H9 (cell line): ENCODE data around the gene PLGRKT. TPM values are rescaled to one million over a fixed set of nuclear protein-coding genes. Genes with fewer than 3 reads are reported as not detected.
"Not testable (repeated sequence)": the region's sequence is repeated elsewhere in the genome, so short reads cannot be mapped to it uniquely, and the experiment has no call there.

Experiments used
- DNase-seq: peaks from one replicate; pipeline ENCODE4 v3.0.0-alpha.2; 2017
- H2AFZ ChIP-seq: one replicate; pipeline ENCODE4 v1.6.1; 2013; ENCODE audit warnings: mild to moderate bottlenecking, low read length, control low read depth, moderate library complexity
- H2AK5ac ChIP-seq: 2 replicates; pipeline ENCODE4 v1.6.1; 2013; ENCODE audit warnings: low read length, control low read depth, mixed read lengths; ENCODE audit not compliant: insufficient read length
- H2BK120ac ChIP-seq: one replicate; pipeline ENCODE4 v1.6.1; 2013; ENCODE audit warnings: low read depth, mild to moderate bottlenecking, low read length, control low read depth, inconsistent platforms; ENCODE audit not compliant: poor library complexity, severe bottlenecking
- H2BK12ac ChIP-seq: 2 replicates; pipeline ENCODE4 v1.6.1; 2013; ENCODE audit warnings: low read length, control low read depth, mixed read lengths, low read depth; ENCODE audit not compliant: insufficient read length
- H2BK15ac ChIP-seq: 2 replicates; pipeline ENCODE4 v1.6.1; 2013; ENCODE audit warnings: low read depth, low read length, control low read depth
- H2BK20ac ChIP-seq: one replicate; pipeline ENCODE4 v1.6.1; 2013; ENCODE audit warnings: low read depth, mild to moderate bottlenecking, low read length, control low read depth, inconsistent platforms; ENCODE audit not compliant: poor library complexity, severe bottlenecking
- H2BK5ac ChIP-seq: 2 replicates; pipeline ENCODE4 v1.6.1; 2013; ENCODE audit warnings: low read length, control low read depth, mixed read lengths; ENCODE audit not compliant: insufficient read length
- H3K14ac ChIP-seq: 2 replicates; pipeline ENCODE4 v1.6.1; 2013; ENCODE audit warnings: low read length, control low read depth; ENCODE audit not compliant: insufficient read depth
- H3K18ac ChIP-seq: 2 replicates; pipeline ENCODE4 v1.6.1; 2013; ENCODE audit warnings: low read depth, mild to moderate bottlenecking, mixed read lengths, low read length, control low read depth; ENCODE audit not compliant: insufficient read length
- H3K23ac ChIP-seq: 2 replicates; pipeline ENCODE4 v1.6.1; 2013; ENCODE audit warnings: low read length, control low read depth, mixed read lengths, low read depth; ENCODE audit not compliant: insufficient read length
- H3K23me2 ChIP-seq: 2 replicates; pipeline ENCODE4 v1.6.1; 2013; ENCODE audit warnings: low read depth, mild to moderate bottlenecking, mixed read lengths, low read length, control low read depth; ENCODE audit not compliant: insufficient read length, poor library complexity, severe bottlenecking
- H3K27ac ChIP-seq: 2 replicates; pipeline ENCODE4 v1.5.1; 2013; ENCODE audit warnings: low read length, control low read depth, mixed read lengths, low read depth; ENCODE audit not compliant: insufficient read length
- H3K27me3 ChIP-seq: 2 replicates; pipeline ENCODE4 v1.6.1; 2013; ENCODE audit warnings: low read length, control low read depth, inconsistent platforms; ENCODE audit not compliant: insufficient read depth
- H3K4ac ChIP-seq: 2 replicates; pipeline ENCODE4 v1.6.1; 2013; ENCODE audit warnings: low read depth, mild to moderate bottlenecking, control low read depth, inconsistent platforms, low read length, moderate library complexity
- H3K4me1 ChIP-seq: 2 replicates; pipeline ENCODE4 v1.6.1; 2013; ENCODE audit warnings: low read length, control low read depth, inconsistent platforms; ENCODE audit not compliant: insufficient read depth
- H3K4me2 ChIP-seq: 2 replicates; pipeline ENCODE4 v1.6.1; 2013; ENCODE audit warnings: low read length, control low read depth, mixed read lengths; ENCODE audit not compliant: insufficient read length, insufficient read depth
- H3K56ac ChIP-seq: 2 replicates; pipeline ENCODE4 v1.6.1; 2013; ENCODE audit warnings: low read depth, mild to moderate bottlenecking, mixed read lengths, low read length, control low read depth; ENCODE audit not compliant: insufficient read length
- H3K79me1 ChIP-seq: 2 replicates; pipeline ENCODE4 v1.6.1; 2013; ENCODE audit warnings: low read depth, mild to moderate bottlenecking, moderate library complexity, low read length, control low read depth, inconsistent platforms; ENCODE audit not compliant: insufficient read depth, poor library complexity, severe bottlenecking
- H3K79me2 ChIP-seq: 2 replicates; pipeline ENCODE4 v1.6.1; 2013; ENCODE audit warnings: low read length, control low read depth, inconsistent platforms; ENCODE audit not compliant: insufficient read depth
- H3K9ac ChIP-seq: 2 replicates; pipeline ENCODE4 v1.6.1; 2013; ENCODE audit warnings: low read length, control low read depth, mixed read lengths; ENCODE audit not compliant: insufficient read length; ENCODE audit errors: extremely low read depth
- H3K9me3 ChIP-seq: one replicate; pipeline ENCODE4 v1.6.1; 2013; ENCODE audit warnings: low read depth, low read length, inconsistent platforms; ENCODE audit not compliant: control insufficient read depth
- H3T11ph ChIP-seq: one replicate; pipeline ENCODE4 v1.6.1; 2013; ENCODE audit warnings: mild to moderate bottlenecking, low read length, control low read depth, inconsistent platforms
- H4K20me1 ChIP-seq: one replicate; pipeline ENCODE4 v1.6.1; 2013; ENCODE audit not compliant: control insufficient read depth, insufficient read length, insufficient read depth
- H4K5ac ChIP-seq: 2 replicates; pipeline ENCODE4 v1.6.1; 2013; ENCODE audit warnings: low read depth, mild to moderate bottlenecking, mixed read lengths, low read length, control low read depth; ENCODE audit not compliant: insufficient read length
- H4K8ac ChIP-seq: replicated peaks from 2 replicates; pipeline ENCODE4 v1.6.1; 2013; ENCODE audit warnings: low read length, control low read depth, mixed read lengths, low read depth; ENCODE audit not compliant: insufficient read length
- H4K91ac ChIP-seq: 2 replicates; pipeline ENCODE4 v1.6.1; 2013; ENCODE audit warnings: low read depth, mild to moderate bottlenecking, moderate library complexity, mixed read lengths, low read length, control low read depth; ENCODE audit not compliant: insufficient read length
- H3K27ac Mint-ChIP-seq, 3 experiments: 2 replicates in 2 of 3; 3 replicates in 1 of 3; pipeline ENCODE4 v1.8.0; 2020 to 2021; ENCODE audit warnings: mixed read lengths in 3 of 3, mild to moderate bottlenecking in 1 of 3, moderate library complexity in 1 of 3
- H3K27me3 Mint-ChIP-seq: 2 replicates; pipeline ENCODE4 v1.8.0; 2021; ENCODE audit warnings: low read depth, mild to moderate bottlenecking, moderate library complexity, mixed read lengths
- H3K36me3 Mint-ChIP-seq, 3 experiments: 2 replicates in 2 of 3; 3 replicates in 1 of 3; pipeline ENCODE4 v1.8.0; 2020 to 2021; ENCODE audit warnings: low read depth in 3 of 3, mixed read lengths in 3 of 3; ENCODE audit not compliant: insufficient read depth in 1 of 3
- H3K4me1 Mint-ChIP-seq, 2 experiments: 2 replicates each; pipeline ENCODE4 v1.8.0; 2020; ENCODE audit warnings: mixed read lengths in 2 of 2
- H3K4me3 Mint-ChIP-seq, 2 experiments: 2 replicates in 1 of 2; 3 replicates in 1 of 2; pipeline ENCODE4 v1.8.0; 2020 to 2021; ENCODE audit warnings: mild to moderate bottlenecking in 2 of 2, mixed read lengths in 2 of 2, moderate library complexity in 1 of 2
- H3K9me3 Mint-ChIP-seq, 2 experiments: 2 replicates in 1 of 2; 3 replicates in 1 of 2; pipeline ENCODE4 v1.8.0; 2020; ENCODE audit warnings: mild to moderate bottlenecking in 2 of 2, mixed read lengths in 2 of 2, moderate library complexity in 1 of 2
- CTCF ChIP-seq: fragments of 200-600 bp; sonication (generic); conservative IDR thresholded peaks from 3 replicates; pipeline ENCODE4 v1.8.0; 2021; ENCODE audit warnings: antibody characterized with exemption, mild to moderate bottlenecking
- WGBS: extraction: QIAGEN DNeasy Blood & Tissue Kit; methylation state at CpG from one replicate; pipeline ENCODE4 v1.1.7; 2013; ENCODE audit warnings: missing lambda C conversion rate, low lambda C conversion rate, mixed read lengths; ENCODE audit not compliant: insufficient read length; ENCODE audit errors: extremely low coverage; 5-methylcytosine and 5-hydroxymethylcytosine counted together
- total RNA-seq: library from RNA; stranded (reverse); gene quantifications from 2 replicates; pipeline ENCODE4 v1.2.1, GENCODE V29; 2021

PLGRKT gene
- total RNA-seq, 1 experiment from 2014 or later = 19.6 TPM

- H3K36me3 Mint-ChIP-seq = peaks cover 42 to 50% (median 46%) of the 10 kb centered on the region in 3 experiments
- Histone ChIP-seq H2BK120ac (no peak overlapping the region), H4K20me1 (no peaks in the 10 kb centered on the region), H3K4me2 (no peak overlapping the region), H2BK5ac (no peak overlapping the region), H3K4me1 (no peaks in the 10 kb centered on the region), H3K23ac (no peak overlapping the region), H3T11ph (no peak overlapping the region), H3K9me3 (no peaks in the 10 kb centered on the region), H3K27me3 (no peaks in the 10 kb centered on the region), H3K14ac (no peak overlapping the region), H3K56ac (no peak overlapping the region), H3K27ac (no peak overlapping the region), H3K79me1 (no peaks in the 10 kb centered on the region), H2AK5ac (no peak overlapping the region), H3K18ac (no peak overlapping the region), H2BK20ac (no peak overlapping the region), H3K9ac (no peak overlapping the region), H3K4ac (no peak overlapping the region), H2BK12ac (no peak overlapping the region), H4K8ac (no peak overlapping the region), H3K79me2 (no peaks in the 10 kb centered on the region), H2AFZ (no peak overlapping the region), H4K91ac (no peak overlapping the region), H2BK15ac (no peak overlapping the region), H4K5ac (no peak overlapping the region), H3K23me2 (peaks cover 12% of the 10 kb centered on the region)
- H3K9me3 Mint-ChIP-seq = peaks cover 24 to 30% of the 10 kb centered on the region in 2 experiments
- TF ChIP-seq CTCF = no peak
- no CpG with 5 or more reads among the region's 3 CpGs for WGBS
- H3K4me1 Mint-ChIP-seq = peaks cover 19 to 23% of the 10 kb centered on the region in 2 experiments
- no peak overlapping the region for H3K27ac Mint-ChIP-seq
- no peak for DNase-seq
- H3K27me3 Mint-ChIP-seq = no peaks in the 10 kb centered on the region
- peak overlapping the region in 1 of 2 experiments; percentile 92; a peak in 1 of 5 replicates for H3K4me3 Mint-ChIP-seq
Measured at GRCh38 chr9:5435912-5436311, 1.8 kb downstream of the PLGRKT start.

- peaks cover 12% of the 10 kb centered on the region for H3K23me2 ChIP-seq
- not testable (repeated sequence) for H4K20me1 ChIP-seq, H4K8ac ChIP-seq, H3K27me3 ChIP-seq, H2BK15ac ChIP-seq, H3K9ac ChIP-seq, H3T11ph ChIP-seq, H3K27me3 Mint-ChIP-seq, H3K4me3 Mint-ChIP-seq, H2AK5ac ChIP-seq, H4K91ac ChIP-seq, H3K9me3 ChIP-seq, H3K14ac ChIP-seq, H2BK5ac ChIP-seq, DNase-seq, H2BK120ac ChIP-seq, H3K4ac ChIP-seq, H4K5ac ChIP-seq, H3K79me2 ChIP-seq, H3K4me2 ChIP-seq, H3K4me1 ChIP-seq, H3K23ac ChIP-seq, H3K18ac ChIP-seq, H2BK12ac ChIP-seq, H3K79me1 ChIP-seq, H3K27ac ChIP-seq, H2BK20ac ChIP-seq, H3K56ac ChIP-seq, H2AFZ ChIP-seq, H3K27ac Mint-ChIP-seq
- H3K36me3 Mint-ChIP-seq = peaks cover 44 to 53% (median 50%) of the 10 kb centered on the region in 3 experiments
- no CpG with 5 or more reads among the region's 65 CpGs for WGBS
- peaks cover 24 to 30% of the 10 kb centered on the region in 2 experiments for H3K9me3 Mint-ChIP-seq
- peaks cover 19 to 23% of the 10 kb centered on the region in 2 experiments for H3K4me1 Mint-ChIP-seq
Measured at GRCh38 chr9:5433841-5434810, 3.6 kb downstream of the PLGRKT start.
